Type B pancreatic cell (in vitro differentiated cells): ENCODE results near the gene PPY. TPM values are rescaled to one million over a fixed set of nuclear protein-coding genes. Genes with fewer than 3 reads are reported as not detected.
A peak's percentile ranks its signal among the peaks of the same experiment; 100 is the strongest.

ENCODE experiments used
- DNase-seq: peaks from one replicate; pipeline ENCODE4 v3.0.0; 2021; ENCODE audit warnings: mixed read lengths; ENCODE audit not compliant: unreplicated experiment; ENCODE audit errors: extremely low spot score
- H3K27ac Mint-ChIP-seq: 2 replicates; pipeline ENCODE4 v1.8.0; 2021; ENCODE audit warnings: mild to moderate bottlenecking, mixed read lengths
- H3K27me3 Mint-ChIP-seq: 2 replicates; pipeline ENCODE4 v1.8.0; 2021; ENCODE audit warnings: mixed read lengths
- H3K36me3 Mint-ChIP-seq: 2 replicates; pipeline ENCODE4 v1.8.0; 2021; ENCODE audit warnings: mixed read lengths
- H3K4me1 Mint-ChIP-seq: one replicate; pipeline ENCODE4 v1.8.0; 2021; ENCODE audit warnings: mixed read lengths; ENCODE audit not compliant: unreplicated experiment
- H3K4me3 Mint-ChIP-seq: 2 replicates; pipeline ENCODE4 v1.8.0; 2021; ENCODE audit warnings: mild to moderate bottlenecking, mixed read lengths
- H3K9me3 Mint-ChIP-seq: 2 replicates; pipeline ENCODE4 v1.8.0; 2021; ENCODE audit warnings: mixed read lengths
- CTCF ChIP-seq: fragments of 200-600 bp; sonication (generic); conservative IDR thresholded peaks from 2 replicates; pipeline ENCODE4 v1.5.0; 2021; ENCODE audit warnings: antibody characterized with exemption, mild to moderate bottlenecking
- total RNA-seq: library from RNA; stranded (reverse); gene quantifications from 2 replicates; pipeline ENCODE4 v1.2.1, GENCODE V29; 2021; ENCODE audit warnings: low replicate concordance

PPY gene
- total RNA-seq, 1 donor from 2014 or later: 65.9 TPM

- Mint-ChIP-seq H3K27ac (no peak overlapping the region), H3K27me3 (peaks cover 47% of the 10 kb centered on the region)
These were observed 15.0 kb downstream of the PPY start for GRCh38 chr17:43927060-43927864.

GRCh38 chr17:43924558-43924957 is 17.7 kb downstream of the PPY start:
- Mint-ChIP-seq H3K27me3 (peaks cover 43% of the 10 kb centered on the region), H3K36me3 (no peaks in the 10 kb centered on the region), H3K4me1 (peaks cover 13% of the 10 kb centered on the region), H3K27ac (no peak overlapping the region), H3K4me3 (no peak overlapping the region), H3K9me3 (no peaks in the 10 kb centered on the region)
- no peak for TF ChIP-seq CTCF
- no peak for DNase-seq

More at GRCh38 chr17:43927060-43927864, 15.0 kb downstream of the PPY start:
- no peaks in the 10 kb centered on the region for H3K9me3 Mint-ChIP-seq
- H3K4me1 Mint-ChIP-seq: peaks cover 13% of the 10 kb centered on the region
- no peak for DNase-seq
- TF ChIP-seq CTCF: no peak
- H3K36me3 Mint-ChIP-seq: no peaks in the 10 kb centered on the region
- H3K4me3 Mint-ChIP-seq: peak overlapping the region; percentile 81

- no peak for TF ChIP-seq CTCF
- Mint-ChIP-seq H3K27me3 (peaks cover 43% of the 10 kb centered on the region), H3K4me3 (no peak overlapping the region), H3K4me1 (no peaks in the 10 kb centered on the region), H3K9me3 (no peaks in the 10 kb centered on the region), H3K27ac (no peak overlapping the region), H3K36me3 (no peaks in the 10 kb centered on the region)
- no peak for DNase-seq
These were observed 21.7 kb downstream of the PPY start for GRCh38 chr17:43920500-43921095.

- no peak for TF ChIP-seq CTCF
- peaks cover 38% of the 10 kb centered on the region for H3K27me3 Mint-ChIP-seq
- DNase-seq: no peak
- H3K4me3 Mint-ChIP-seq: no peak overlapping the region
- H3K4me1 Mint-ChIP-seq: no peaks in the 10 kb centered on the region
- no peak overlapping the region for H3K27ac Mint-ChIP-seq
- no peaks in the 10 kb centered on the region for H3K9me3 Mint-ChIP-seq
- no peaks in the 10 kb centered on the region for H3K36me3 Mint-ChIP-seq
These were observed 24.3 kb downstream of the PPY start for GRCh38 chr17:43918026-43918389.

GRCh38 chr17:43917348-43918025 is 24.8 kb downstream of the PPY start:
- Mint-ChIP-seq H3K36me3 (no peaks in the 10 kb centered on the region), H3K27ac (no peak overlapping the region), H3K9me3 (no peaks in the 10 kb centered on the region), H3K27me3 (peaks cover 36% of the 10 kb centered on the region), H3K4me3 (no peak overlapping the region), H3K4me1 (no peaks in the 10 kb centered on the region)
- TF ChIP-seq CTCF: peak; percentile 59
- DNase-seq: no peak
